KMS-11 (cell line): ENCODE results near the gene CPSF6.

Experiments
- H2AFZ ChIP-seq: fragments of 200-600 bp; sonication (generic); 2 replicates; pipeline ENCODE4 v1.6.1; 2016; ENCODE audit warnings: antibody characterized with exemption, mixed run types, low read depth
- H3K27ac ChIP-seq: fragments of 200-600 bp; sonication (generic); 2 replicates; pipeline ENCODE4 v1.6.1; 2016; ENCODE audit warnings: mild to moderate bottlenecking, mixed run types
- H3K27me3 ChIP-seq: fragments of 200-600 bp; sonication (generic); 2 replicates; pipeline ENCODE4 v1.6.1; 2017; ENCODE audit warnings: mild to moderate bottlenecking, low read depth, mixed run types, moderate library complexity; ENCODE audit not compliant: insufficient read depth
- H3K36me3 ChIP-seq: fragments of 200-600 bp; sonication (generic); 2 replicates; pipeline ENCODE4 v1.6.1; 2017; ENCODE audit warnings: mild to moderate bottlenecking, mixed run types; ENCODE audit not compliant: insufficient read depth
- H3K4me1 ChIP-seq: fragments of 200-600 bp; sonication (generic); 2 replicates; pipeline ENCODE4 v1.6.1; 2016; ENCODE audit warnings: mild to moderate bottlenecking, low read depth, mixed run types; ENCODE audit not compliant: poor library complexity, severe bottlenecking
- H3K4me2 ChIP-seq: fragments of 200-600 bp; sonication (generic); 2 replicates; pipeline ENCODE4 v1.7.0; 2016; ENCODE audit warnings: mild to moderate bottlenecking, mixed run types
- H3K4me3 ChIP-seq: fragments of 200-600 bp; sonication (generic); IDR thresholded peaks from 2 replicates; pipeline ENCODE4 v1.6.1; 2017; ENCODE audit warnings: low read depth, low read length, mixed read lengths; ENCODE audit not compliant: insufficient read depth
- H3K79me2 ChIP-seq: fragments of 200-600 bp; sonication (generic); 2 replicates; pipeline ENCODE4 v1.6.1; 2016; ENCODE audit warnings: low read depth, mixed run types; ENCODE audit not compliant: insufficient read depth
- H3K9ac ChIP-seq: fragments of 200-600 bp; sonication (generic); 2 replicates; pipeline ENCODE4 v1.6.1; 2016; ENCODE audit warnings: mild to moderate bottlenecking, mixed run types
- H4K20me1 ChIP-seq: fragments of 200-600 bp; sonication (generic); 2 replicates; pipeline ENCODE4 v1.6.1; 2016; ENCODE audit warnings: mild to moderate bottlenecking, mixed run types; ENCODE audit not compliant: insufficient read depth
- TF ChIP-seq, protein P1 (sequence below): fragments of 200-600 bp; sonication (generic); conservative IDR thresholded peaks from 2 replicates; pipeline ENCODE4 v1.6.1; 2017; ENCODE audit warnings: low read depth, mild to moderate bottlenecking, antibody characterized with exemption, low read length, moderate library complexity, mixed read lengths

Gene CPSF6

DNA sequence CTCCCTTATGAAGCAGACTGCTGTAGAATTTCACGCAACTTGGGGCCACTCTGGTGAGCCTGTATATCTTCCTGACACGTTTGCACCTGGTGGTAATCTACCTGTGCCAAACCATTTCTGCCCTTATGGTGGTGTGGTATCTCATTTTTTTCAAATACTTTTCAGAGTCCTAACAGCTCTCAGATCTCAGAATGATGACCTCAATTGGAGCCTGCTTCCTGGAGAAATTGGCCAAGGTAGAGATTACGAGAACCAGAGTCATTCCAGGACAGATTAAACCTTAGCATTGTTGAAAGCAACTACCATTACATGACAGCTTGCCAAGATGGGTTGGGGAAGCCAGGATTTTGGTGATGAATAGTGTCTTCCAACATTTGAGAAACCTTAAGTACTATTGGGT is 48.2 kb downstream of the CPSF6 start:
- Histone ChIP-seq H3K79me2 (no peaks in the 10 kb centered on the region), H3K27ac (no peak overlapping the region), H3K4me1 (no peaks in the 10 kb centered on the region), H3K4me2 (no peak overlapping the region), H3K27me3 (no peaks in the 10 kb centered on the region), H3K4me3 (no peak overlapping the region), H2AFZ (no peak overlapping the region), H3K9ac (no peak overlapping the region), H3K36me3 (no peaks in the 10 kb centered on the region), H4K20me1 (no peaks in the 10 kb centered on the region)
- TF ChIP-seq, protein P1, sequence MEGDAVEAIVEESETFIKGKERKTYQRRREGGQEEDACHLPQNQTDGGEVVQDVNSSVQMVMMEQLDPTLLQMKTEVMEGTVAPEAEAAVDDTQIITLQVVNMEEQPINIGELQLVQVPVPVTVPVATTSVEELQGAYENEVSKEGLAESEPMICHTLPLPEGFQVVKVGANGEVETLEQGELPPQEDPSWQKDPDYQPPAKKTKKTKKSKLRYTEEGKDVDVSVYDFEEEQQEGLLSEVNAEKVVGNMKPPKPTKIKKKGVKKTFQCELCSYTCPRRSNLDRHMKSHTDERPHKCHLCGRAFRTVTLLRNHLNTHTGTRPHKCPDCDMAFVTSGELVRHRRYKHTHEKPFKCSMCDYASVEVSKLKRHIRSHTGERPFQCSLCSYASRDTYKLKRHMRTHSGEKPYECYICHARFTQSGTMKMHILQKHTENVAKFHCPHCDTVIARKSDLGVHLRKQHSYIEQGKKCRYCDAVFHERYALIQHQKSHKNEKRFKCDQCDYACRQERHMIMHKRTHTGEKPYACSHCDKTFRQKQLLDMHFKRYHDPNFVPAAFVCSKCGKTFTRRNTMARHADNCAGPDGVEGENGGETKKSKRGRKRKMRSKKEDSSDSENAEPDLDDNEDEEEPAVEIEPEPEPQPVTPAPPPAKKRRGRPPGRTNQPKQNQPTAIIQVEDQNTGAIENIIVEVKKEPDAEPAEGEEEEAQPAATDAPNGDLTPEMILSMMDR: no peak

DNA sequence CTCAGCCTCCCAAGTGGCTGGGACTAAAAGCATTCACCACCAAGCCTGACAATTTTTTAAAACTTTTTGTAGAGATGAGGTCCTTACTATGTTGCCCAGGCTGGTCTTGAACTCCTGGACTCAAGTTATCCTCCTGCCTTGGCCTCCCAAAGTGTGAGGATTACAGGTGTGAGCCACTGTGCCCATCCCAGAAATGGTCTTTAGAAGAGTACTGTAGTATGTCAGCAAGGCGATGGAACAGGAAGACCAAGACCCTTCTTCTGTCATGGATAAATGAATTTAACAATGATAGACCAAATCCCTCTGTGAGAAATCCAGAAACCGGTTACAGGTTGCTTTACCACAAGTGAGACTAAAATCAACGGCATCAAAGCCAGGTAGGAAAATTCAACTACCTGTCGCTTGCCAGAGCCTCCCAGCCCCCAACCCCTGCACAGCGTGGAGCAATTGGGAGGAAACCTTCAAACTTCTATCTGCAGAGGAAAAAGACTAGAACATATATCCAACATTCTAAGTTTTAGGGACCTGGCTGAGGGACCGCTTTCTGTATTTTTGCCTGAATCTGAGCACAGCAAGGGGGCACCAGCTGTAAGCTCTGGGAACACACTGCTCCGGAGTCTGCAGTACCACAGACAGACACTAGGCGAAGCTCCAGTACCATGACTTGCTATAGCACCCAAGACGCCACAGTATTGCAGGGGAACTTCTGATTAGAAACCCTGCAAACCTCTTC is 51.3 kb downstream of the CPSF6 start:
- Histone ChIP-seq H3K4me2 (no peak overlapping the region), H3K4me3 (no peak overlapping the region), H2AFZ (no peak overlapping the region), H3K9ac (no peak overlapping the region), H3K27me3 (no peaks in the 10 kb centered on the region), H3K4me1 (no peaks in the 10 kb centered on the region), H4K20me1 (no peaks in the 10 kb centered on the region), H3K36me3 (no peaks in the 10 kb centered on the region), H3K27ac (no peak overlapping the region), H3K79me2 (no peaks in the 10 kb centered on the region)
- TF ChIP-seq, protein P1: peak; percentile 99

DNA sequence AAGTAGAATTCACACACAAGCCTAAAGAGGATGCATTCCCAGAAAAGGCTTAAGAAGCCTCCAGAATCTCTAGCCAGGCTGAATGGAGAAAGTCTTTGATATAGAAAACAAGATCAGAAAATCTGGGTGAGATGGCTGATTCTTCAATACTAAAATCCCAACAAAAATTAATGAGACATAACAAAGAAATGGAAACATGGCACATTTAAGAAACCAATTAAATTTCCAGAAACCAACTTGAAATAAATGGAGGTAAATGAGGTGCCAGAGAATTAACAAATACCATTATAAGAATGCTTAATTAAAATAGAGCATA is 51.9 kb downstream of the CPSF6 start:
- Histone ChIP-seq H3K4me1 (no peaks in the 10 kb centered on the region), H3K36me3 (no peaks in the 10 kb centered on the region), H2AFZ (no peak overlapping the region), H3K27me3 (no peaks in the 10 kb centered on the region), H4K20me1 (no peaks in the 10 kb centered on the region), H3K79me2 (no peaks in the 10 kb centered on the region), H3K9ac (no peak overlapping the region), H3K4me2 (no peak overlapping the region), H3K4me3 (no peak overlapping the region), H3K27ac (no peak overlapping the region)
- TF ChIP-seq, protein P1: peak; percentile 77

DNA sequence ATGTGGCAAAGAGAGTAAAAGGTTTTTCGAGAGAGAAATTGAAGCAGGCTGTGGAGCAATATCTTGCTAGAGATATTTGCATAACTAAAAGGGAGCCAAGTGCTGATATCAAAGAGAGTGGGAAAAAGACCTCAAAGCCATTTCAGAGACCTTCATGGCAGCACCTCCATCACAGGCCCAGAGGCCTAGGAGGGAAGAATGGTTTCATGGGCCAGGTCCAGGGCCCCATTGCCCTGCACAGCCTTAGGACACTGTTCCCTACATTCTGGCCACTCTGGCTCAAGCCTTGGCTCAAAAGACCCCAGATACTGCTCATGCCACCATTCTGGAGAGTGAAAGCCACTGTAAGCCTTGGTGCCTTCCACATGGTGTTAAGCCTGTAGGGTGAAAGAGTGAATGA is 58.8 kb downstream of the CPSF6 start:
- Histone ChIP-seq H3K36me3 (no peaks in the 10 kb centered on the region), H2AFZ (no peak overlapping the region), H3K4me1 (no peaks in the 10 kb centered on the region), H3K27me3 (no peaks in the 10 kb centered on the region), H3K27ac (no peak overlapping the region), H3K4me3 (no peak overlapping the region), H3K9ac (no peak overlapping the region), H3K4me2 (no peak overlapping the region), H3K79me2 (no peaks in the 10 kb centered on the region), H4K20me1 (no peaks in the 10 kb centered on the region)
- TF ChIP-seq, protein P1: no peak
